ENCODE data around the gene MAOB.

GRCh38 chrX:43809463-43809862, 72.8 kb downstream of the MAOB start:
- TF ChIP-seq CTCF (IDR thresholded peaks at IDR 0.05; ENCODE audit: low read length), result no peak
- TF ChIP-seq EZH2 (IDR thresholded peaks at IDR 0.05; ENCODE audit: borderline replicate concordance, low read length), result no peak
